ENCODE measurements around the gene SHPK.

DNA sequence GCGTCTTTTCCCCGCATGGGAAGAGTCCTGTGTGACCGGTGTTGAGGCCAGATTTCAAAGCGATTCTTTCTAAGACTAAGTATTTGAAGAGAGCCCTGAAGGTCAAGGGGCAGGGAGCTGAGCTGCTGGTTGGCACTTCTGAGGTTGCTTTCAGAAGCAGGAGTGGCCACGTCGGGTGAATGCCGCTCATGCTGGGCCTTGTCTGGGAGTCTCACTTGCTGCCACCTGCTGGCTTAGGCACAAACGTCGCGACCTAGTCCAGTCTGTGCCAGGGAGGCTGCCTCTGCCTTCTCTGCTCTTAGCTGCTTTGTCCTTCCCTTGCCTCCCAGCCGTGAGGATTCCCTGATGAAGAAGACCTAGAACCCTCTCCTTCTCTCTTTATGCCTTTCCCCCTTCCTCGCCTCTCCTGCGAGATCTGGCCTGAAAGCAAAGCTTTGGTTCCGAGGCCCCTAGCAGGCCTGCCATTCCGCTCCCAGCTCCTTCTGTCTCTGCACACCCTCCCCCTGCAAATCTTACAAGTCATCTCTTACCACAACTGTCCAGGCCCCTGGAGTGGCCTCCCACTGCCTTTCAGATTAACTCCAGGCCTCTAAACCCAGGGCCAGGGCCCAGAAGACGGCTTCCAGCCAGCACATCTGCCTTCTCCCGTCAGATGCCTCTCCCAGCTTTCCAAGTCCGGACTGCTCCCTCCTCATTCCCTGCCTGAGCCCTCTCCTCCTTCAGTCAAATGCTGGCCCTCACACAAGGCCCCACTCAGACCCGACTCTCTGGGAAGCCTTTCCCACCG, 11.9 kb upstream of the SHPK start:
- TF ChIP-seq FOXP2 (optimal IDR thresholded peaks at IDR 0.05; ENCODE audit: control extremely low read depth, extremely low read length, insufficient read depth) (no peak), EZH2 (IDR thresholded peaks at IDR 0.05) (no peak)
